ENCODE data around the gene LCN12.

The LCN12 gene

GRCh38 chr9:136942112-136942880, 9.8 kb upstream of the LCN12 start:
- H3K56ac ChIP-seq (ENCODE audit: low read length) = no peak overlapping the region
- no peaks in the 10 kb centered on the region for H3K27me3 ChIP-seq (ENCODE audit: insufficient read depth, low read length, poor library complexity)
- H3K27ac ChIP-seq (ENCODE audit: low read depth, low read length) = no peak overlapping the region
- no peak for DNase-seq
- no CpG with 5 or more reads among the region's 60 CpGs for WGBS (ENCODE audit: extremely low coverage, insufficient coverage, low lambda C conversion rate)
- H4K8ac ChIP-seq (ENCODE audit: low read depth, low read length) = no peak overlapping the region
- H2AK5ac ChIP-seq (ENCODE audit: low read length) = no peak overlapping the region
- no peak overlapping the region for H2BK15ac ChIP-seq (replicated peaks; ENCODE audit: low read depth)
- no peak overlapping the region for H4K5ac ChIP-seq (ENCODE audit: low read length)
- H3K4me2 ChIP-seq (ENCODE audit: low read length) = no peak overlapping the region
- no peak overlapping the region for H3K4ac ChIP-seq (ENCODE audit: low read depth, low read length)
- H2BK120ac ChIP-seq (ENCODE audit: low read depth, low read length) = no peak overlapping the region
- peaks cover 3% of the 10 kb centered on the region for H3K79me2 ChIP-seq (ENCODE audit: control insufficient read depth, insufficient read depth, low read length)
- H3K79me1 ChIP-seq (ENCODE audit: low read length) = peaks cover 2% of the 10 kb centered on the region
- no peak overlapping the region for H3K4me3 ChIP-seq (ENCODE audit: low read length)
- H3K4me1 ChIP-seq (ENCODE audit: control insufficient read depth, low read depth, low read length) = no peaks in the 10 kb centered on the region
- H3K36me3 ChIP-seq (ENCODE audit: control insufficient read depth, insufficient read depth, low read length) = peaks cover 12% of the 10 kb centered on the region
- no peak overlapping the region for H3K9ac ChIP-seq (ENCODE audit: low read length)
- H3K18ac ChIP-seq (ENCODE audit: low read length) = no peak overlapping the region
- H3K23ac ChIP-seq (ENCODE audit: low read length) = no peak overlapping the region
- H2BK5ac ChIP-seq (ENCODE audit: low read length) = no peak overlapping the region

DNA sequence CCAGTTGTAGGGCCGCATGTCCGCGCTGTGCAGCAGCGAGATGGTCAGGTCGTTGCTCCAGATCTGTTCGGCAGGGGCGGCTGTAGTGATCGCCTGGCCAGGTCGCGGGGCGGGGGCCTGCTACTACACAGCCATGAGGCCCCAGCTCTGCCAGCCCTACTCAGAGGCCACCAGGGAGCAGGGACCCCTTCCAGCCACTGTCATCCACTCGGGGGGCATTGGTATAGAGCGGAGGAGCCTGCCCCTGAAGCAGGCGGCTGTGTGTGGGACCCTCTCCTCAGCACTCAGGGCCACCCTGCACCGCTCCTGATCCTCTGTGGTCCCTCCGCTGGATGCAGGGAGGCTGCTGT, 9.2 kb upstream of the LCN12 start:
- H3K27me3 ChIP-seq (ENCODE audit: insufficient read depth, low read length, poor library complexity) = no peaks in the 10 kb centered on the region

DNA sequence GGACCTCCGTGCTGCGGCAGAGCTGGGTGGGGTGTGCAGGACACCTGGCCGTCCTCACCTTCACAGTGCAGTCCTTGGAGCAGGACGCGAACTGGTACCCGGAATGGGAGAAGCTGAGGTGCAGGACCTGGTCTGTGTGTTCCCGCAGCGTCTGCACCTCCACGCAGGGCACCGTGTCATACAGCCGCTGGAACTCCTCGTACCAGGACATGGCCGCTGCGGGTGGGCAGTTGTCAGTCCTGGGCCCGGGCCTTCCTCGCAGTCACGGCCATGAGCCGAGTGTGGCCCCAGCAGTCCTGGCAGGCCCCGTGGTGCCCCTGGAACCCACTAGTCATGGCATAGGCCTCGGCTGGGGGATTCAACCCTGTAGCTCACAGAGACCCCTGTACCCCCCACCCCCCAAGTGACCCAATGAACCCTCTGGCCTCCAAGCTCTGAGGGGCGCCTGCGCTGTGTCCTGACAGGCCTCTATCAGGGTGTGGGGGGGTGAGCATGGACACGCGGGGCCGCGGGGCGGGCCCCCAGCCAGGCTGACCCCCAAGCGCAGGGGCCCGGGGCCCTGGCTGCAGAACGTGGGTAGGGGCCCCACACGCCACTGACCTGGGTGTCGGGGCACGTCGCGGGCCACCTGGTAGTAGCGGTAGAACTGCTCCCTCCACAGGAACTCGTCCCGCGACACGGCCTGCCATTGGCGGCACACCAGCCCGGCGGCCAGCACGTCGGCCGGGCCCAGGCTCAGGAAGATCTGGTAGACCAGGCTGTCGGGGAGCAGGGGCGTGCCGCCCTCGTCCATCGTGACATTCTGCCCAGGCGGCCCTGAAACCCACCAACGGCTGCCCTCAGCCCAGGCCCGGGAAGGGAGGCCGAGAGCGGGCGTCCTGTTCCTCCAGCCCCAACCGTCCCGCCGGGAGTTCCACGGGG, 8.5 kb upstream of the LCN12 start:
- no CpG with 5 or more reads among the region's 61 CpGs for WGBS (ENCODE audit: extremely low coverage, insufficient coverage, low lambda C conversion rate)
- Histone ChIP-seq H3K56ac (ENCODE audit: low read length) (peak overlapping the region; percentile 94), H3K4me1 (ENCODE audit: control insufficient read depth, low read depth, low read length) (no peaks in the 10 kb centered on the region), H3K4me3 (ENCODE audit: low read length) (peak overlapping the region; percentile 47), H3K27me3 (ENCODE audit: insufficient read depth, low read length, poor library complexity) (no peaks in the 10 kb centered on the region), H2AK5ac (ENCODE audit: low read length) (no peak overlapping the region), H3K4ac (ENCODE audit: low read depth, low read length) (peak overlapping the region; percentile 39), H3K36me3 (ENCODE audit: control insufficient read depth, insufficient read depth, low read length) (peaks cover 8% of the 10 kb centered on the region), H3K79me1 (ENCODE audit: low read length) (peaks cover 2% of the 10 kb centered on the region), H3K18ac (ENCODE audit: low read length) (peak overlapping the region; percentile 57), H3K27ac (ENCODE audit: low read depth, low read length) (peak overlapping the region; percentile 74), H4K8ac (ENCODE audit: low read depth, low read length) (no peak overlapping the region), H3K4me2 (ENCODE audit: low read length) (peak overlapping the region; percentile 81), H4K5ac (ENCODE audit: low read length) (no peak overlapping the region), H2BK120ac (ENCODE audit: low read depth, low read length) (no peak overlapping the region), H2BK5ac (ENCODE audit: low read length) (no peak overlapping the region), H3K9ac (ENCODE audit: low read length) (peak overlapping the region; percentile 94), H2BK15ac (replicated peaks; ENCODE audit: low read depth) (no peak overlapping the region), H3K23ac (ENCODE audit: low read length) (no peak overlapping the region), H3K79me2 (ENCODE audit: control insufficient read depth, insufficient read depth, low read length) (peaks cover 3% of the 10 kb centered on the region)
- DNase-seq = peak; percentile 39

More for the DNA sequence above, 9.2 kb upstream of the LCN12 start:
- no peak overlapping the region for H3K18ac ChIP-seq (ENCODE audit: low read length)
- H3K4me2 ChIP-seq (ENCODE audit: low read length) = no peak overlapping the region
- H3K36me3 ChIP-seq (ENCODE audit: control insufficient read depth, insufficient read depth, low read length) = peaks cover 8% of the 10 kb centered on the region
- H3K23ac ChIP-seq (ENCODE audit: low read length) = no peak overlapping the region
- H2BK120ac ChIP-seq (ENCODE audit: low read depth, low read length) = no peak overlapping the region
- no peak overlapping the region for H3K4ac ChIP-seq (ENCODE audit: low read depth, low read length)
- no peak overlapping the region for H3K4me3 ChIP-seq (ENCODE audit: low read length)
- H3K79me1 ChIP-seq (ENCODE audit: low read length) = peaks cover 2% of the 10 kb centered on the region
- peak overlapping the region; percentile 94 for H3K56ac ChIP-seq (ENCODE audit: low read length)
- no peak overlapping the region for H3K9ac ChIP-seq (ENCODE audit: low read length)
- H4K8ac ChIP-seq (ENCODE audit: low read depth, low read length) = no peak overlapping the region
- DNase-seq = no peak
- no peak overlapping the region for H2BK15ac ChIP-seq (replicated peaks; ENCODE audit: low read depth)
- H2BK5ac ChIP-seq (ENCODE audit: low read length) = no peak overlapping the region
- no peaks in the 10 kb centered on the region for H3K4me1 ChIP-seq (ENCODE audit: control insufficient read depth, low read depth, low read length)
- peaks cover 3% of the 10 kb centered on the region for H3K79me2 ChIP-seq (ENCODE audit: control insufficient read depth, insufficient read depth, low read length)
- no peak overlapping the region for H2AK5ac ChIP-seq (ENCODE audit: low read length)
- WGBS (ENCODE audit: extremely low coverage, insufficient coverage, low lambda C conversion rate) = no CpG with 5 or more reads among the region's 16 CpGs
- no peak overlapping the region for H3K27ac ChIP-seq (ENCODE audit: low read depth, low read length)
- no peak overlapping the region for H4K5ac ChIP-seq (ENCODE audit: low read length)

DNA sequence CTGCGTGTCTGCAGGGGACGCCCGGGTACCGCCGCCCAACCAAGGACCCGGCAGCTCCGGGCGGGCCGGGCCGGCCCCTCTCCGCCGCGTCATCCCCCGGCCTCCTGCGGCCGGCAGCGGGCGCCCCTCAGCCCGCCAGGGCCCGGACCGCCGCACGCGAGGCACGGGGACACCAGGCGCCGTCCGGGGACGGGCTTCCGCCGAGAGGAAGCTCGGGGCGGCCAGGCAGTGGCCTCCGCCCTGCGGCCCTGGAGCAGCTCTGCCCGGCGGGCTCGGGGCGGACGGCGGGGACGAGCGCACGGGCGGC, 7.9 kb upstream of the LCN12 start:
- peak overlapping the region; percentile 94 for H3K9ac ChIP-seq (ENCODE audit: low read length)
- H3K27me3 ChIP-seq (ENCODE audit: insufficient read depth, low read length, poor library complexity) = no peaks in the 10 kb centered on the region
- DNase-seq = peak; percentile 54
- no peak overlapping the region for H4K5ac ChIP-seq (ENCODE audit: low read length)
- H3K56ac ChIP-seq (ENCODE audit: low read length) = peak overlapping the region; percentile 94
- H3K4me2 ChIP-seq (ENCODE audit: low read length) = peak overlapping the region; percentile 81
- no peak overlapping the region for H2AK5ac ChIP-seq (ENCODE audit: low read length)
- H2BK120ac ChIP-seq (ENCODE audit: low read depth, low read length) = peak overlapping the region; percentile 16
- peak overlapping the region; percentile 99 for H3K23ac ChIP-seq (ENCODE audit: low read length)
- H3K79me2 ChIP-seq (ENCODE audit: control insufficient read depth, insufficient read depth, low read length) = peaks cover 3% of the 10 kb centered on the region
- H3K27ac ChIP-seq (ENCODE audit: low read depth, low read length) = peak overlapping the region; percentile 74
- peak overlapping the region; percentile 47 for H3K4me3 ChIP-seq (ENCODE audit: low read length)
- H3K79me1 ChIP-seq (ENCODE audit: low read length) = peaks cover 2% of the 10 kb centered on the region
- no peaks in the 10 kb centered on the region for H3K4me1 ChIP-seq (ENCODE audit: control insufficient read depth, low read depth, low read length)
- H2BK5ac ChIP-seq (ENCODE audit: low read length) = no peak overlapping the region
- peak overlapping the region; percentile 57 for H3K18ac ChIP-seq (ENCODE audit: low read length)
- H3K36me3 ChIP-seq (ENCODE audit: control insufficient read depth, insufficient read depth, low read length) = peaks cover 8% of the 10 kb centered on the region
- H3K4ac ChIP-seq (ENCODE audit: low read depth, low read length) = peak overlapping the region; percentile 39
- no peak overlapping the region for H4K8ac ChIP-seq (ENCODE audit: low read depth, low read length)
- WGBS (ENCODE audit: extremely low coverage, insufficient coverage, low lambda C conversion rate) = no CpG with 5 or more reads among the region's 45 CpGs
- no peak overlapping the region for H2BK15ac ChIP-seq (replicated peaks; ENCODE audit: low read depth)

DNA sequence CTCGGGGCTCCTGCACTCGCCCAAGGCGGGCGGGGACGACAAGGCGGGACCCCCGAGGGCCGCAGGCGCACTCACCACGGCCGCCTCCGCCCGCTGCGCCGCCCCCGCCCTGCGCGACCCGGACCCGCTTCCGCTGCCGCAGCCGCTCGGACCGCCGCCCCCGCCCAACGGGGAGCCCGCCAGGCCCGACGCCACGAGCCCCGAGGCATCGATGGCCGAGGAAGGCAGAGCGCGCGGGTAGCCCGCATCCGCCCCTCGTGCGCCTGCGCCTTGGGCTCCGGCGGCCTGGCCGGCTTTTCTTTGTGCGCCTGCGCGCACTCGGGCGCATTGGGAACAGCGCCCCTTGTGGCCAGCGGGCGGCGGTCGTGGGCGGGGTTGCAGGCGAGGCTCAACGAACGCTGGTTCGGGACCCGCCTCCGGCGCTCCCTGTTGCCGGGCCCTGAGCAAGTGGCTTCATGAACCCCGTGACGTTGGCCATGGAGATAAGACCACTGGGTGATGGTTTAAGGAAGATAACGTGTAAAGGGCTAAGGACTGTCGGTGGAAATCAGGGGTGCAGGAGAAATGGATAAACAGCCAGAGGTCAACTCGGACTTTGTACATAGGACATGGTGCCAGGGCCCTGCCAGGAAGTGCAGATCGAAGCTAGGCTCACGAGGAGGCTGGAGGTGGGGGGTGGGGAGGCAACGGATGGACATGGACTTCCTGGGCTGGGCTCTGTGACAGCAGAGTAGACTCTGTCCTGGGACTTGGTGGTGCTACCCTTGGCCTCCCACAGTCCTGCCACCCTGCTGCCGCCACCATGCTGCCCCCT, 7.3 kb upstream of the LCN12 start, which contains the start of the genes C8G and FBXW5:
C8G (plus strand) TSS at position 725 of the 814 bp plus-strand sequence; CDS start at position 803, 78 bp downstream.
FBXW5 (minus strand) TSS at position 220 of the 814 bp plus-strand sequence. CDS start 655 bp downstream, outside the sequence.
- Histone ChIP-seq H3K4me3 (ENCODE audit: low read length) (peak within 1 kb of the TSS; percentile 47), H3K79me2 (ENCODE audit: control insufficient read depth, insufficient read depth, low read length) (peaks cover 3% of the 10 kb centered on the region), H3K18ac (ENCODE audit: low read length) (peak within 1 kb of the TSS; percentile 57), H3K56ac (ENCODE audit: low read length) (peak within 1 kb of the TSS; percentile 94), H2AK5ac (ENCODE audit: low read length) (no peak within 1 kb of the TSS), H2BK15ac (replicated peaks; ENCODE audit: low read depth) (no peak within 1 kb of the TSS), H4K8ac (ENCODE audit: low read depth, low read length) (no peak within 1 kb of the TSS), H3K27me3 (ENCODE audit: insufficient read depth, low read length, poor library complexity) (no peaks in the 10 kb centered on the region), H3K23ac (ENCODE audit: low read length) (peak within 1 kb of the TSS; percentile 99), H3K4ac (ENCODE audit: low read depth, low read length) (peak within 1 kb of the TSS; percentile 39), H3K79me1 (ENCODE audit: low read length) (peaks cover 2% of the 10 kb centered on the region), H4K5ac (ENCODE audit: low read length) (no peak within 1 kb of the TSS), H3K36me3 (ENCODE audit: control insufficient read depth, insufficient read depth, low read length) (peaks cover 5% of the 10 kb centered on the region), H3K27ac (ENCODE audit: low read depth, low read length) (peak within 1 kb of the TSS; percentile 74), H2BK120ac (ENCODE audit: low read depth, low read length) (peak within 1 kb of the TSS; percentile 16), H2BK5ac (ENCODE audit: low read length) (no peak within 1 kb of the TSS), H3K4me1 (ENCODE audit: control insufficient read depth, low read depth, low read length) (no peaks in the 10 kb centered on the region), H3K4me2 (ENCODE audit: low read length) (peak within 1 kb of the TSS; percentile 81), H3K9ac (ENCODE audit: low read length) (peak within 1 kb of the TSS; percentile 94)
- DNase-seq = peak; percentile 94
- no CpG with 5 or more reads among the region's 74 CpGs for WGBS (ENCODE audit: extremely low coverage, insufficient coverage, low lambda C conversion rate)

All from mesendoderm (in vitro differentiated cells).